RKO (cell line): ENCODE results near the gene RELA.

Source experiments
- DNase-seq: peaks from one replicate; pipeline ENCODE4 v3.0.0-alpha.2; 2016; ENCODE audit warnings: low spot score

RELA gene

DNA sequence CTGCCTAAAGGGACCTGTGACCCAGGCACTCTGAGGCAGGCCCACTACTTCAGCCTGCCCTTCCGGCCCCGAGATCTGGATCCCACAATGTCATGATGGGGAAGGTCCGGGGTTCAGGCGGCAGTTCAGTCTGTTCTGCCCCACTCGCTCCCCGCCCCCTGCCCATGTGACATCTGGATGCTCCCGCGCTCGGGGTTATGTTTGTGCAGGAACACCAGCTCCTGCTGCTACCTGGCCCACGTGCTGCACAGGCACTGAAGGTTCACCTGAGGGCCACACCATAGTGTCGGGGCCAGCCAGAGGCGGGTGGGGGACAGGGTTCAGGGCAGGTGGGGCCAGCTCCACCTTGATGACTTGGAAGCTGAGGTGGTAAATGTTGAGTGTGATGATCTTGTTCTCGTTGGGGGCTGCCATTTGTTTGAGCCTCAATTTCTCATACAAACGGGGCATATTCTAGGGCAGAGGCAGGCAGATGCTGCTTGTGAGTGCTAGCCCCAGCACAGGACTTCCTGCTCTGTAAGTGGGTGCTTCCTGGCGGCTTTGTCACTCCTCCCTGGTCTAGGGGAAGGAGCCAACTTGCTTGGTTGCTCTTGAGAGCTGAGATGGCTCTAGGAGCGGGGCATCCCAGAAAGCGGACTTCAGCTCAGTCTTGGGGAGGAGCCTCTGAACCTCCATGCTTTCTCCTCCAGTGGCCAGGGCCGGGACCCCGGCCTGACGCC, 29.2 kb downstream of the RELA start:
- DNase-seq = no peak

DNA sequence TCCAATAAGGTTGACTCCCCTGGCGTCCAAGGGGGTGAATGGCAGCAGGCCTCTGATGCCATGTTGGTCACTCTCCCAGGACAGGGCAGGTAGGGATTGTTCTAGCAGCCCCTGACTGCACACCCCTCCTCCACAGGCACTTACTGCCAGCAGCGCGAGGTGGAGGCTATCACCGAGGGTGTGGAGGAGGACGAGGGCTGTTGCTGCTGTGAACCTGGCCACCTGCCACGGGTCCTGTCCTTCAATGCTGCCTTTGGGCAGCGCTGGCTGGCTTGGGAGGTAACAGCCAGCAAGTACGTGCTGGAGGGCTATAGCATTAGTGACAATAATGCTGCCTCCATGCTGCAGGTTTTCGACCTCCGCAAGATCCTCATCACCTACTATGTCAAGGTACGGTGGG, 32.5 kb downstream of the RELA start:
- no peak for DNase-seq

DNA sequence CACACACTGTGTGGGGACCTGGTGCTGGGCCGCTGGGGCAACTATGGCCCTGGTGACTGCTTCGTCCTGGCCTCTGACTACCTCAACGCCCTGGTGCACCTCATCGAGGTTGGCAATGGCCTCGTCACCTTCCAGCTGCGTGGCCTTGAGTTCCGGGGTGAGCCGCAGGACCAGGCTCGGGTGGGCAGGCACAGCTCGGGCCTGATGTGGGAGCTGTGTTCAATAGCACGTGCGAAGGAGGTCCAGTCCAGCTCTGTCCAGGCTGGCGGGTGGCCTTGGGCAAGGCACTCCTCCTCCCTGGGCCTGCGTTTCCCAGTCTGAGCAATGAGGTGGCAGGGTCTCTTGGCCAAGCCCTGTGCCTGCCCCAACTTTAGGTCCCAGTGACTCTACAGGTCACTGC, 33.1 kb downstream of the RELA start:
- no peak for DNase-seq

DNA sequence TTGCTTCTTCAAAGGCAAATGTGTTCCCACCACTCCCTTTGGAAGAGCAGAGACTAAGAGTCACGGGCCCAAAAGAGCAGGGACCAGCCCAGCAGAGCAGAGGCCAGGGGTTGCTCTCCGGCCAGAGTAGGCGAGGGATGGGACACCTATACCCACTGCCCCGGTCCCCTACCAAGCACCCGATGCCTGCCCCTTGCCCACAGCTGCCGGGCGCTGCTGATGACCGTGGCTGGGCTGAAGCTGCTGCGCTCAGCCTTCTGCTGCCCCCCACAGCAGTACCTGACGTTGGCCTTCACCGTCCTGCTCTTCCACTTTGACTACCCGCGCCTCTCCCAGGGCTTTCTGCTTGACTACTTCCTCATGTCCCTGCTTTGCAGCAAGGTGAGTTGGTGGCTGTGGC, 35.5 kb downstream of the RELA start:
- DNase-seq = no peak

DNA sequence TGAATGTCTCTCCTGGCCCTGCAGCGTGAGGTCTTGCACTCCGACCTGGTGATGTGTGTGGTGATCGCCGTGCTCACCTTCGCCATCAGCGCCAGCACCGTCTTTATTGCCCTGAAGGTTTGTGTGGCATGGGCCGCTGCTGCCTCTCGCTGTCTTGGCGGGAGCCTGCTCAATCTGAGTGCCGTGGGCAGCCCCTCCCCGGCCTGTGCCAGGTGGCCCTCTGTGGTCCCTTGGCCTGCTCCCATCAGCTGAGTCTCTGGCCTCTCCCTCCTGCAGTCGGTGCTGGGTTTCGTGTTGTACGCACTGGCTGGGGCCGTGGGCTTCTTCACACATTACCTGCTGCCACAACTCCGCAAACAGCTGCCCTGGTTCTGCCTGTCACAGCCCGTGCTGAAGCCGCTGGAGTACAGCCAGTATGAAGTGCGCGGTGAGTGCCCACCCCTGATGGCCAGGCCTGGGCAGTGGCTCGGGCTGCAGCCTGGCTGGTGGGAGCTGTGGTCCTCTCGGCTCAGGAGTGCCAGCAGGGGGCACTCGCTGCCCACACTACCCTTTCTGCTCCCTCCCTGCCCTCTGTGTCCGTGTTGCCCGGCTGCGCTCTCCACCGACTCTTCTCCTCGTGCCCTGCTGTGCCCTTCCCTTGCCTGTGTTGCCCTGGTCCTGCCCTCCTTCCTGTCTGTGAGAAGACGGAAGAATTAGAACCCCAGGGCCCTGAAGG, 36.9 kb downstream of the RELA start:
- DNase-seq = no peak

DNA sequence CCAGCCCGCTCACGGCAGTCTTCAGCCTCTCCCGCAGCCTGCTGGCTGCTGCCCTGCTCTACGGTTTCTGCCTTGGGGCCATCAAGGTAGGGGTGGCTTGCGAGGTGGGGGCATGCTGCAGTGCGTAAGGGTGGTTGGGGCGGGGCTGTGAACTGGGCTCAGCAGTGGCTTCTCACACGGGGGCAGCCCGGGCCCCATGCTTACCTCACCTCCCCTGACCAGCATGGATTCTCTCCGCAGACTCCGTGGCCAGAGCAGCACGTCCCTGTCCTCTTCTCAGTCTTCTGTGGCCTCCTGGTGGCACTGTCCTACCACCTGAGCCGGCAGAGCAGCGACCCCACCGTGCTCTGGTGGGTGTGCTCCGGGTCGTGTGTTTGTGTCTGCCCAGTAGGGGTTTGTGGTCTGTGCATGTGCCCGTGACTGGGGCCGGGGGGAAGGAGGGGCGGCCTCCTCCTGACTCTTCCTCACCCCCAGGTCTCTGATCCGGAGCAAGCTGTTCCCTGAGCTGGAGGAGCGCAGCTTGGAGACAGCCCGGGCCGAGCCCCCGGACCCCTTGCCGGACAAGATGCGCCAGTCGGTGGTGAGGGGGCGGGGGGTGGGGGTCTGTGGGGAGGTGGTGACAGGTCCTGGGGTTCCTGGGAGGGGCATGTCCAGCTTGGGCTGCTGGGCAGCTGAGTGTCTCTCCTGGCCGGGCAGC, 37.6 kb downstream of the RELA start:
- no peak for DNase-seq

DNA sequence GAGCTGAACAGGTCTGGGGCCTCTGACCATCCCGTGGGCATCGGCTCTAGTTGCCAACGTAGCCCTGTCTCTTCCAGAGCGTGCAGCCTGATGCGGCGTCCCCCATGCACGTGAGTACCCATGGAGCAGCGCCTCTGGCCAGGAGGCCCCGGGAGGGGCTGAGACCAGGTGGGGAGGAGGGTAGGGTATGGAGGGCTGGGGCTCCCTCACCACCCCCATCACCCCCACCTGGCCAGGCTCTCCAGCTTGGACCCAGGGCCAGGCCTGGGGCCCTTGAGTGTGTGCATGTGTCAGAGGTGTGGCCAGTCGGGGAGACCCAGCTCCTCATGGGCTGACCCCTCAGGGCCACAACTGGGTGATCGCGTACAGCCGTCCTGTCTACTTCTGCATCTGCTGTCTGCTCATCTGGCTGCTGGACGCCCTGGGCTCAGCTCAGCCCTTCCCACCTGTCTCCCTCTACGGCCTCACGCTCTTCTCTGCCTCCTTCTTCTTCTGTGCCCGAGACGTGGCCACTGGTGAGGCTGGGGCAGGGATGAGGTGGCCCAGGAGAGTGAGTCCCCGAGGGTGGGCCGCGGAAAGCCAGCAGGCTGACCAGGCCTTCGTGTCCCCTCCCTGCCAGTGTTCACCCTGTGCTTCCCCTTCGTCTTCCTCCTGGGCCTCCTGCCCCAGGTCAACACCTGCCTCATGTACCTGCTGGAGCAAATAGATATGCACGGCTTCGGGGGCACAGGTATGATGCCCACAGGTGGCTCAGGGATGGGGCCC, 38.7 kb downstream of the RELA start:
- no peak for DNase-seq

DNA sequence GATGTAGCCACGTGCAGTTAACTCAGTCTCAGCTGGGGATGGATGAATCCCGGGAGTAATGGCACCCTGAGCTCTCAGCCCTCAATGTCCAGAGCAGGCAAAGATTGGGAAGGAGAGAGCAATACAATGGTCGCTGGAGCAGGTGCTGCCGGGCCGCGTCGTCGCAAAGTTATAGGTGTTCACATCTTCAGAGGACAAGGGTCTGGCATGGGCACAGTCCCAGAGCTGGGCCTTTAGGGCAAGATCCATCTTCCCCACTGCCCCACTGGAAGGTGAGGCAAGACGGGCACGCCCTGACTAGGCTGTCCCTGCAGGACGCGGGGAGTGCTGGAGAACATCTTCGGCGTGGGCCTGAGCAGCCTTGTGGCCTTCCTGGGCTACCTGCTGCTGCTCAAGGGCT, 39.5 kb downstream of the RELA start:
- DNase-seq = no peak

DNA sequence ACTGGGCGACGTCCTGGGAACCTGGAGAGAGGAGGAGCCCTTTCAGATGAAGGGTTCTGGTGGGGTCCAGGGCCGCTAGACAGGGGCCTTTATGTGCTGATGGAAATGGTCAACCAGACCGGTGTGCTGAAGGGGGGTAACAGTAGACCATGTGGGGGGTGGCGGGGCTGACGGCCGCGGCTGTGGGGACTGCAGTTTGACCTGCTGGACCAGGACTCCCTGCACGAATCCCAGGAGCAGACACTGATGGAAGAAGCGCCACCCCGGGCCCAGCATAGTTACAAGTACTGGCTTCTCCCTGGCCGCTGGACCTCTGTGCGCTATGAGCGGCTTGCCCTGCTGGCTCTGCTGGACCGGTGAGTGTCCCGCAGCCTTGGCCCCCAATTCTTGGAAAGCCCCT, 40.7 kb downstream of the RELA start:
- no peak for DNase-seq

DNA sequence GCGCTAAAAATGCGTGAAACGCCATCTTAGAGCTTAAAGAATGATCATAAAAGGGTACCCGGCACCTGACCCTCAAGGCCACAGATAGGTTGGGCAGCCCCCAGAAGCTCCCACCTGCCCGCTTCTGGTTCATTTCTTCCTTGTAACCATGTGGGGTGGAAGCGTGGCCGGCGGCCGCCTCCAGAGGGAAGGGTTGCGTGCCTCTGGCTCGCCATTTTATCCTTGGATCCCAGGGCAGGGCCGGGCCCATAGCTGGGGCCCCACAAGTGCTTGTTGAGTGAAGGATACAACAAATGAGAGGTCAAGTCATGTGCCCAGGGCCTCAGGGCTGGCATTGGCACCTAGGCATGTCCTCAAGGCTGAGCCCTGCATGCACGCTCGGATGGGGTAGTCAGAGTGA, 41.3 kb downstream of the RELA start:
- DNase-seq = no peak

DNA sequence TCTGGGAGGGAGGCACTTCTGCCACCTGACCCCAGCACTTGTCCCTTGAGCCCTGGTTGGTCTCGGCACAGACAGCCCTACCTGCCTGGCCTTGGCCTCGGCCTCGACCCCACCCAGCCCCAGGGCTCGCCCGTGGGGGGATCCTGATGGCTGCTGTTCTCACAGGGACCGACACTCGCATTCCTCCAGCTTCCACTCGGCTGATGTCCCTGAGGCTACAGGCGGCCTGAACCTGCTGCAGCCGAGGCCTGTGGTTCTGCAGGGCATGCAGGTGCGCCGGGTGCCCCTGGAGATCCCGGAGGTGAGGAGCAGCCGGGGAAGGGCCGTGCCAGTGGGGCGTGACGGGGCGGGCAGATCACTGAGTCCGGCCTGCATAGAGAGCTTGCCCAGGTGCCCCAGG, 42.0 kb downstream of the RELA start:
- DNase-seq = no peak

DNA sequence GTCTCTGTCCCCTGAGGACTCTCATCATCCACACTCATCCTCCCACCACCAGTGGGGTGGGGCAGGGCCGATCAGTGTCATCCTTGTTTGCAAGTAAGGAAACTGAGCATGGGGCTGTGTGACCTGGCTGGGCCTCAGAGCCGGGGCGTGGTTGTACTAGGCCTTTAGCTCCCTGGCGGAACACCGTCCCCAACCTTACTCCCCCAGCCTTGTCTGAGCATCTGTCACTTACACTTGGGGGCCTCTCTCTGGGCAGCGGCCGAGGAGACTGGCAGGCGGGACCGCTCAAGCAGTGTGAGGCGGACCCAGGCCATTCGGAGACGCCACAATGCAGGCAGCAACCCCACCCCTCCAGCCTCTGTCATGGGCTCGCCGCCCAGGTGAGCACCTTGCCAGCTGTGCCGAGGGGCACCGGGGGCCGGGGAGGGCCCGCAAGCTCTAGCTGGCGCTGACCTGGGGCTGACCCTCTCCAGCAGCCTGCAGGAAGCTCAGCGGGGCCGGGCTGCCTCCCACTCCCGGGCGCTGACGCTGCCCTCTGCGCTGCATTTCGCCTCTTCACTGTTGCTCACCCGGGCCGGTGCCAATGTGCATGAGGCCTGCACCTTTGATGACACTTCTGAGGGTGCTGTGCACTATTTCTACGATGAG, 43.3 kb downstream of the RELA start:
- no peak for DNase-seq

DNA sequence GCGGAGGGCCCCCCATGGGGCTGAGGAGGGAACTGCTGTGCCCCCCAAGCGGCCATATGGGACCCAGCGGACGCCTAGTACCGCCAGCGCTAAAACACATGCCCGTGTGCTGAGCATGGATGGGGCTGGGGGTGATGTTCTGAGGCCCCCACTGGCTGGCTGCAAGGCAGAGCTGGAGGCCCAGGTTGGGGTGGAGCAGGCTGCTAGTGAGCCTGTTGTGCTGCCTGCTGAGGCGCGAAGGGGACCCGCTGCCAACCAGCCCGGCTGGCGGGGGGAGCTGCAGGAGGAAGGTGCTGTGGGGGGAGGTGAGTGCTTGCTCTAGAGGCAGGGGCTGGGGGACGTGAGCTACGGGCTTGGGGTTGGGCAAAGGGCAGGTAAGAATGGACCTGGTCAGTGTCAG, 44.0 kb downstream of the RELA start:
- DNase-seq = no peak

DNA sequence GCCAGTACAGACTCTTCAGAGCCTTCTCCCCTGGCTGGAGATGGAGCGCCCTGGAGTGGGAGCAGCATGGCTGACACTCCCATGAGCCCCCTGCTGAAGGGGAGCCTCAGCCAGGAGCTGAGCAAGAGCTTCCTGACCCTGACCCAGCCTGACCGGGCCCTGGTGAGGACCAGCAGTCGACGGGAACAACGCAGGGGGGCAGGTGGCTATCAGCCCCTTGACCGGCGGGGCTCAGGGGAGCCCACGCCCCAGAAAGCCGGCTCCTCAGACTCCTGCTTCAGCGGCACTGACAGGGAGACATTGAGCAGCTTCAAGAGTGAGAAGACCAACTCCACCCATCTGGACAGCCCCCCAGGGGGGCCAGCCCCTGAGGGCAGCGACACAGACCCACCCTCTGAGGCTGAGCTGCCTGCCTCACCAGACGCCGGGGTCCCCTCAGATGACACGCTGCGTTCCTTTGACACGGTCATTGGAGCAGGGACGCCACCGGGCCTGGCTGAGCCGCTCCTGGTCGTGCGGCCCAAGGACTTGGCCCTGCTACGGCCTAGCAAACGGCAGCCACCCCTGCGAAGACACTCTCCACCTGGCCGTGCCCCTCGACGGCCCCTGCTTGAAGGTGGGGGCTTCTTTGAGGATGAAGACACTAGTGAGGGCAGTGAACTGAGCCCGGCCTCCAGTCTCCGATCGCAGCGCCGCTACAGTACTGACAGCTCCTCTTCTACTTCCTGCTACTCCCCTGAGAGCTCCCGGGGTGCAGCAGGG, 44.5 kb downstream of the RELA start:
- no peak for DNase-seq

DNA sequence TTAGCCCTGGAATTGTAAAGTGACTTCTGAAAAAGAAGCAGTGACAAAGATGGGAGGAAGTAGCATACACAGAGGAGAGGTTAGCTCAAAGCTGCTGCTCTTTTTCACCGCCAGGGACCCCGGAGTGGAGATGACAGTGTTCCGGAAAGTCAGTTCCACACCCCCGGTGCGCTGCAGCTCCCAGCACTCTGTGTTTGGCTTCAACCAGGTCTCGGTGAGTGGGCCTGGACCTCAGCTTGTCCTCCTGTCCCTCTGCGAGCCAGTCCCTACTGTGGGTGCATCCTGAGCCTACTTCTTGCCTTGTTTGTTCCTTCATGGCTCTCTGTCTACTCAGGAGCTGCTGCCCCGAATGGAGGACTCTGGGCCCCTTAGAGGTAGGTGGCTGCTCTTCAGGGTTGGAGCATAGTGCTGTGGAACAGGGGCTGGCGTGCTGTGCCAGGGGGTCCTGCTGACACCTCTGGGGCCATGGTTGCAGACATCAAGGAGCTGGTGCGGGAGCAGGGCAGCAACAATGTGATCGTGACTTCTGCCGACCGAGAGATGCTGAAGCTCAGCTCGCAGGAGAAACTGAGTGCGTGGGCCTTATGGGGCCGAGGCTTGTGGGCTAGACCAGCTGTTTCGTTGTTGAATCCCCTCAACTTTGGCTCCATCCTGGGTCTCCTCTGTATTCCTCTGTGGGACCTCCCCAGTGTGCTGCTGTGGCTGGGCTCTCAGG, 45.4 kb downstream of the RELA start:
- no peak for DNase-seq

DNA sequence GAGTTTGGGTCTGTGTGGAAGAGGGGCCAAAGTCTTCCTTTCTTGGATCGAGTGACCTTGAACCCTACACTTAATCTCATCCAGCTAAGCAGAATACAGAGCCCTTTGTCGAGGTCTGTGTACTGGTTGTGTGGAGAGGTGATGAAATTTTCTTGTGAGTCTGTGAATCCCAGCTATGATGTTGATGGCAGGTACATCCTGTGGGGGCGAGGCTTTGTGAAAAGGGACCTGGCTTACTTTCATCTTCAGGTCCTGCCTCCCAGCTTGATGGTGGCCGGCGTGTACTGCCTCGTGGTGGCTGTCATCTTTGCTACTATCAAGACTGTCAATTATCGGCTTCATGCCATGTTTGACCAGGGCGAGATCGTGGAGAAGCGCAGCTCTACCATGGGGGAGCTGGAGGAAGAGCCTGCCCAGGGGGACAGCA, 46.1 kb downstream of the RELA start:
- DNase-seq = no peak

DNA sequence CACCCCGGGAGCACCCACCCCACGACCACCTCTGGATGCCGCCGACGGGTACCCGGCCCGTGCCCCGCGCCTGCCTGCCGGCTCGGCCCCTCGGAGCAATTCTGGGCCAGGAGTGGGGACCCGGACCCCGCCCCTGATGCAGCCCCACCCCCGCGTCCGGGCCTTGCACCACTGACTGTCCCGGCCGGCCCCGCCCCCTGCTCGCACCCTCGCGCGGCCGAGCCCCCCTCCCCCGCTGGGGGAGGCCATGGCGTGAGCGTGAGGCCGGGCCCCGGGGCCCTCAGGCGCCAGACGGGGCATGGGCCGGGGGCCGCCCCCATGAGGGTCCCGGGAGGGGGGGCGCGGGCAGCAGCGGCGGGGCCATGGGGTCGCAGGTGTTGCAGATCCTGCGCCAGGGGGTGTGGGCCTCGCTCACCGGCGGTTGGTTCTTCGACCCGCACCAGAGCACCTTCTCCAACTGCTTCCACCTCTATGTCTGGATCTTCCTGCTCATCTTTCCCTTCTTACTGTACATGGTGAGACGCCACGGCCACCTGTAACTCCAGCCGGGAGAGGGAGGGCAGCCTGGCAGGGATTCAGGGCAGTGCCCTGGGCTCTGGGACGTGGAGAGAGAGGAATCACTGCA, 46.7 kb downstream of the RELA start:
- peak; percentile 59 for DNase-seq

DNA sequence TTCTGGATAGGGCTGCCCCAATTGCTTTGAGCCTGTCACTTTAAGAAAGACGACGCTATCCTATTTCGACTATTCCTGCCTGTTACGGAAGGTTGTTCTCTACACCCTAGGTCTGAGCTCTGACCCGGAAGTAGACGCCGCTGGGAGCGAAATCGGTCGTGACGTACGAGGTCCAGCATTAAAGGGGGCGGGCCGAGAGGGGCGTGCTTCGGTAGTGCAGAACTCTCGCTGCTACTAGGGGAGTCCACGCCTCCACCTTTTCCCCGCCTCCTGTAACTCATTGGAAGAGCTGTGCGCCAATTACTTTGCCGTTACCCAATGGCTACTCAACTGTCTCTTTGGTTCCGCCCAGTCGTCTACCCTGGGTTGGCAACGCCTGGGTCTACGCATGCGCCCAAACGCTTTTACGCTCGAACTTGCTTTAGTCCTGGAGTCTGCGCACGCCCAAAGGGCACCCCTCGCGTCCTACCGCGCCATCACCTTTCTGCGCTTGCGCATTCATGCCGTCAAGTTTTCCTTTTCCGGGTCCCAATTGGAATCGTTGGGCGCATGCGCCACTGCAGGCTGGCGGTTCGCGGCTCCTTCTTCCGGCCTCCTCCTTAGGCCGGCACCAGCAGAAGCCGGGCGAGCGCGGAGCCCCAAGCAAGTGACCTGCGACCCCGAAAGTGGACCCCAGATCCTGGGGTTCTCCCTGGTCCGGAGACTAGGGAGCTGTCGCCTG, 47.3 kb downstream of the RELA start, which contains the start of gene PCNX3:
Gene PCNX3, plus strand, starts transcription at position 548 of the 721 bp plus-strand sequence. CDS start 536 bp downstream, outside the sequence.
- peak; percentile 100 for DNase-seq
